NT2/D1 (cell line): Measurements from ENCODE around the gene ASIP.
"Not testable (repeated sequence)": the region's sequence is repeated elsewhere in the genome, so short reads cannot be mapped to it uniquely, and the experiment has no call there.

ENCODE experiments used
- DNase-seq: peaks from one replicate; pipeline ENCODE4 v3.0.0-alpha.2; 2011; ENCODE audit warnings: low read depth, low spot score
- H3K27me3 ChIP-seq: 2 replicates; pipeline ENCODE4 v1.6.0; 2011; ENCODE audit warnings: mild to moderate bottlenecking; ENCODE audit not compliant: insufficient read length, insufficient read depth
- H3K36me3 ChIP-seq: 2 replicates; pipeline ENCODE4 v1.6.1; 2011; ENCODE audit warnings: mild to moderate bottlenecking, low read length, mixed read lengths; ENCODE audit not compliant: insufficient read depth, insufficient read length
- H3K4me1 ChIP-seq: 2 replicates; pipeline ENCODE4 v1.5.1; 2011; ENCODE audit not compliant: insufficient read depth, insufficient read length
- H3K4me3 ChIP-seq: 2 replicates; pipeline ENCODE4 v1.5.1; 2011; ENCODE audit warnings: low read depth; ENCODE audit not compliant: insufficient read length
- H3K9ac ChIP-seq: 2 replicates; pipeline ENCODE4 v1.6.0; 2011; ENCODE audit warnings: low read depth; ENCODE audit not compliant: insufficient read length
- H3K9me3 ChIP-seq: 2 replicates; pipeline ENCODE4 v1.5.1; 2011; ENCODE audit warnings: mild to moderate bottlenecking, low read length; ENCODE audit not compliant: insufficient read depth
- SUZ12 ChIP-seq: IDR thresholded peaks from 2 replicates; pipeline ENCODE4 v1.6.1; 2011; ENCODE audit not compliant: insufficient read length, insufficient read depth; ENCODE audit errors: extremely low read depth
- YY1 ChIP-seq: IDR thresholded peaks from 2 replicates; pipeline ENCODE4 v1.6.1; 2011; ENCODE audit not compliant: insufficient read length, insufficient read depth
- ZNF274 ChIP-seq: IDR thresholded peaks from 2 replicates; pipeline ENCODE4 v1.6.1; 2011; ENCODE audit warnings: mild to moderate bottlenecking, low read depth, low read length

ASIP gene

GRCh38 chr20:34290471-34290870, 49.2 kb downstream of the ASIP start:
- H3K36me3 ChIP-seq, result peaks cover 94% of the 10 kb centered on the region
- TF ChIP-seq YY1, result no peak
- no peak for TF ChIP-seq ZNF274
- TF ChIP-seq SUZ12, result no peak

GRCh38 chr20:34292496-34292895, 51.3 kb downstream of the ASIP start:
- DNase-seq, result no peak
- H3K9ac ChIP-seq, result no peak overlapping the region
- no peak for TF ChIP-seq ZNF274
- no peak for TF ChIP-seq SUZ12
- no peak for TF ChIP-seq YY1
- H3K27me3 ChIP-seq, result no peaks in the 10 kb centered on the region
- peaks cover 90% of the 10 kb centered on the region for H3K36me3 ChIP-seq
- H3K4me3 ChIP-seq, result no peak overlapping the region
- H3K9me3 ChIP-seq, result no peaks in the 10 kb centered on the region
- H3K4me1 ChIP-seq, result no peaks in the 10 kb centered on the region

More at GRCh38 chr20:34290471-34290870, 49.2 kb downstream of the ASIP start:
- Histone ChIP-seq H3K9ac (no peak overlapping the region), H3K27me3 (no peaks in the 10 kb centered on the region), H3K9me3 (no peaks in the 10 kb centered on the region), H3K4me1 (no peaks in the 10 kb centered on the region), H3K4me3 (no peak overlapping the region)
- no peak for DNase-seq

GRCh38 chr20:34293119-34293518, 51.9 kb downstream of the ASIP start:
- DNase-seq, result no peak
- TF ChIP-seq SUZ12 (no peak), YY1 (no peak), ZNF274 (no peak)
- no peaks in the 10 kb centered on the region for H3K27me3 ChIP-seq
- no peaks in the 10 kb centered on the region for H3K4me1 ChIP-seq
- H3K9ac ChIP-seq, result no peak overlapping the region
- no peaks in the 10 kb centered on the region for H3K9me3 ChIP-seq
- H3K4me3 ChIP-seq, result no peak overlapping the region
- H3K36me3 ChIP-seq, result peaks cover 84% of the 10 kb centered on the region

- H3K4me3 ChIP-seq, result no peak overlapping the region
- H3K27me3 ChIP-seq, result no peaks in the 10 kb centered on the region
- H3K9ac ChIP-seq, result no peak overlapping the region
- DNase-seq, result no peak
- H3K9me3 ChIP-seq, result no peaks in the 10 kb centered on the region
- H3K4me1 ChIP-seq, result no peaks in the 10 kb centered on the region
- H3K36me3 ChIP-seq, result peaks cover 79% of the 10 kb centered on the region
- TF ChIP-seq YY1, result no peak
- no peak for TF ChIP-seq SUZ12
- no peak for TF ChIP-seq ZNF274
These were observed 52.4 kb downstream of the ASIP start for GRCh38 chr20:34293589-34293988.

GRCh38 chr20:34294563-34294962, 53.3 kb downstream of the ASIP start:
- Histone ChIP-seq H3K27me3 (no peaks in the 10 kb centered on the region), H3K4me3 (no peak overlapping the region), H3K9ac (no peak overlapping the region), H3K9me3 (no peaks in the 10 kb centered on the region), H3K36me3 (peaks cover 79% of the 10 kb centered on the region), H3K4me1 (no peaks in the 10 kb centered on the region)
- no peak for DNase-seq
- TF ChIP-seq ZNF274, result no peak
- no peak for TF ChIP-seq YY1
- TF ChIP-seq SUZ12, result no peak

- no peaks in the 10 kb centered on the region for H3K9me3 ChIP-seq
- no peaks in the 10 kb centered on the region for H3K27me3 ChIP-seq
- DNase-seq, result no peak
- H3K4me1 ChIP-seq, result peaks cover 1% of the 10 kb centered on the region
- no peak overlapping the region for H3K9ac ChIP-seq
- H3K4me3 ChIP-seq, result no peak overlapping the region
- peaks cover 78% of the 10 kb centered on the region for H3K36me3 ChIP-seq
- no peak for TF ChIP-seq ZNF274
- TF ChIP-seq YY1, result no peak
These were observed 54.1 kb downstream of the ASIP start for GRCh38 chr20:34295284-34295683.

GRCh38 chr20:34296468-34296867, 55.2 kb downstream of the ASIP start:
- H3K36me3 ChIP-seq, result peaks cover 77% of the 10 kb centered on the region
- no peak for DNase-seq
- no peak for TF ChIP-seq ZNF274
- no peak for TF ChIP-seq YY1
- TF ChIP-seq SUZ12, result no peak

GRCh38 chr20:34298294-34298784, 57.1 kb downstream of the ASIP start:
- H3K27me3 ChIP-seq, H3K4me3 ChIP-seq, DNase-seq, H3K9ac ChIP-seq, H3K9me3 ChIP-seq, H3K4me1 ChIP-seq: not testable (repeated sequence)
- peaks cover 66% of the 10 kb centered on the region for H3K36me3 ChIP-seq

More at GRCh38 chr20:34296468-34296867, 55.2 kb downstream of the ASIP start:
- Histone ChIP-seq H3K9ac (no peak overlapping the region), H3K4me3 (no peak overlapping the region), H3K9me3 (no peaks in the 10 kb centered on the region), H3K4me1 (peaks cover 10% of the 10 kb centered on the region), H3K27me3 (no peaks in the 10 kb centered on the region)
